Adrenal gland (tissue), 5 donors: ENCODE measurements around the gene ZNF808.

Experiments
- POLR2A ChIP-seq, 2 donors: fragments of 450-650 bp; IDR thresholded peaks; one replicate each; pipeline ENCODE4 v1.6.1; 2017; ENCODE audit warnings: antibody characterized with exemption in 2 of 2, mild to moderate bottlenecking in 2 of 2, moderate library complexity in 1 of 2
- TF ChIP-seq, protein P1 (sequence below), 6 experiments: fragments of 450-650 bp in 4 of 6; fragments of 200-600 bp in 2 of 6; sonication (generic) in 1 of 6; IDR thresholded peaks; 1 replicate in 5 of 6; 2 replicates in 1 of 6; pipeline versions ENCODE4 v1.5.1 to v1.8.0; 2016 to 2021; ENCODE audit warnings: antibody characterized with exemption in 6 of 6, mild to moderate bottlenecking in 2 of 6, moderate library complexity in 1 of 6
- donor health status: DM: no; HTN: no; CAD: no.

DNA sequence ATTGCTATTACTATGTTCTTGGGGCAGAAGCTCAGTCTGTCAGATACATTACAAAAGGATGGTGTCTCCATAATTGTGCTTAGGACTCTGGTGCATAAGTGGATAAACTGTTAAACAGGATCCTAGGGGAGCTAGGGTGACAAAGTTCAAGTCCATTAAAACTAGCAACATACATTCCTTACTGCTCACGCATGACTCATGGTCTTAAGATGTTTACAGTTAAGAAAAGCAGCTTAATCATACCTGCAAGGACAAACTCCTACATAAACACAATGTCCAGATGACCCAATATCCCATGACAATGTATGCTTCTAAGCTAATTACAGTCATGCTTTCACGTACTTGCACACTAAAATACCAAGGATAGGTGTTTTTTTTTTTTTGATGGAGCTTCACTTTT lies 39.1 kb downstream of the ZNF808 start:
- TF ChIP-seq, protein P1, sequence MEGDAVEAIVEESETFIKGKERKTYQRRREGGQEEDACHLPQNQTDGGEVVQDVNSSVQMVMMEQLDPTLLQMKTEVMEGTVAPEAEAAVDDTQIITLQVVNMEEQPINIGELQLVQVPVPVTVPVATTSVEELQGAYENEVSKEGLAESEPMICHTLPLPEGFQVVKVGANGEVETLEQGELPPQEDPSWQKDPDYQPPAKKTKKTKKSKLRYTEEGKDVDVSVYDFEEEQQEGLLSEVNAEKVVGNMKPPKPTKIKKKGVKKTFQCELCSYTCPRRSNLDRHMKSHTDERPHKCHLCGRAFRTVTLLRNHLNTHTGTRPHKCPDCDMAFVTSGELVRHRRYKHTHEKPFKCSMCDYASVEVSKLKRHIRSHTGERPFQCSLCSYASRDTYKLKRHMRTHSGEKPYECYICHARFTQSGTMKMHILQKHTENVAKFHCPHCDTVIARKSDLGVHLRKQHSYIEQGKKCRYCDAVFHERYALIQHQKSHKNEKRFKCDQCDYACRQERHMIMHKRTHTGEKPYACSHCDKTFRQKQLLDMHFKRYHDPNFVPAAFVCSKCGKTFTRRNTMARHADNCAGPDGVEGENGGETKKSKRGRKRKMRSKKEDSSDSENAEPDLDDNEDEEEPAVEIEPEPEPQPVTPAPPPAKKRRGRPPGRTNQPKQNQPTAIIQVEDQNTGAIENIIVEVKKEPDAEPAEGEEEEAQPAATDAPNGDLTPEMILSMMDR (IDR thresholded peaks at IDR 0.05) = no peak
- TF ChIP-seq POLR2A (IDR thresholded peaks at IDR 0.05) = no peak
